Muscle layer of colon (tissue), 2 donors: ENCODE measurements around the gene CADPS2.

ENCODE experiments used
- H3K27ac ChIP-seq: one replicate; pipeline ENCODE4 v1.7.0; 2013; ENCODE audit warnings: low read depth, mild to moderate bottlenecking, low read length, moderate library complexity
- H3K27me3 ChIP-seq, 2 donors: one replicate each; pipeline ENCODE4 v1.7.0; 2013; ENCODE audit warnings: low read length in 2 of 2, mild to moderate bottlenecking in 2 of 2; ENCODE audit not compliant: insufficient read depth in 2 of 2, control insufficient read depth in 1 of 2
- H3K36me3 ChIP-seq: one replicate; pipeline ENCODE4 v1.7.0; 2013; ENCODE audit warnings: mild to moderate bottlenecking, low read length; ENCODE audit not compliant: insufficient read depth
- H3K4me1 ChIP-seq: one replicate; pipeline ENCODE4 v1.7.0; 2013; ENCODE audit warnings: mild to moderate bottlenecking, low read length; ENCODE audit not compliant: insufficient read depth
- H3K4me3 ChIP-seq, 2 donors: one replicate each; pipeline ENCODE4 v1.7.0; 2013; ENCODE audit warnings: low read length in 2 of 2, low read depth in 1 of 2, mild to moderate bottlenecking in 1 of 2, moderate library complexity in 1 of 2
- H3K9ac ChIP-seq: one replicate; pipeline ENCODE4 v1.7.0; 2013; ENCODE audit warnings: low read length
- H3K9me3 ChIP-seq: one replicate; pipeline ENCODE4 v1.7.0; 2013; ENCODE audit warnings: mild to moderate bottlenecking, low read length
- donor health status: abdominal sarcoma.
- donor health status: Adenocarcinoma of cecum.

CADPS2 gene

DNA sequence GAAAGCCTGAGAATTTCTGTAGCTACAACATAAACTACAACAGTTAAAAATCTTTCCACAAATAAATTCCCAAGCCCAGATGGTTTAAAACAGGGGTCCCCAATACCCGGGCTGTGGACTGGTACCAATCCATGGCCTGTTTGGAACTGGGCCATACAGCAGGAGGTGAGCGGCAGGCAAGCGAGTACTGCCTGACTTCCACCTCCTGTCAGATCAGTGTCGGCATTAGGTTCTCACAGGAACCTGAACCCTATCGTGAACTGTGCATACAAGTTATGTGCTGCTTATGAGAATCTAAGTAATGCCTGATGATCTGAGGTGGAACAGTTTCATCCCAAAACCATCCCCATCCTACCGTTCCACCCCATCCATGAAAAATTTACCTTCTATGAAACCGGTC lies 421.0 kb downstream of the CADPS2 start:
- H3K27ac ChIP-seq = no peak overlapping the region
- H3K36me3 ChIP-seq = no peaks in the 10 kb centered on the region
- H3K27me3 ChIP-seq = no peaks in the 10 kb centered on the region
- no peak overlapping the region for H3K9ac ChIP-seq
- H3K4me1 ChIP-seq = no peaks in the 10 kb centered on the region
- H3K9me3 ChIP-seq = no peaks in the 10 kb centered on the region
- H3K4me3 ChIP-seq = no peak overlapping the region

DNA sequence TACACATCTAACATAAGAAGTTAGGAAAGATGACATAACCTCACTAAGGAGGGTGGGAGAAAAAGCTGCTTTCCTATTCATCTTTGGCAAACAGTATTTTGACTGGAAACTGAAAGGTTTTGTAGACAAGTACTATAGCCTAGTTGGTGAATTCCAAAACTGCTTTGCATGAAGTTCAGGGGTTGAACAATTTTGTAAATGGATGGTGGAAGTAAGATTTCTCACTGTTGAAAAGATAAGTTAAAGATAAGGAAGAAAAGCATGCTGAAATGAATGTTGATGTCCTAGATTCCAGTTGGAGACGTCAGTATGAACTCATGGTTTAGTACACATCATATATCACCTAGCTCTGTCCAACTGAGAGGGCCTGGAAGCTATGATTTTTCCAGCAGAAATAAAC lies 422.6 kb downstream of the CADPS2 start:
- Histone ChIP-seq H3K9ac (no peak overlapping the region), H3K27me3 (no peaks in the 10 kb centered on the region), H3K9me3 (no peaks in the 10 kb centered on the region), H3K4me1 (no peaks in the 10 kb centered on the region), H3K4me3 (no peak overlapping the region), H3K36me3 (no peaks in the 10 kb centered on the region), H3K27ac (no peak overlapping the region)

DNA sequence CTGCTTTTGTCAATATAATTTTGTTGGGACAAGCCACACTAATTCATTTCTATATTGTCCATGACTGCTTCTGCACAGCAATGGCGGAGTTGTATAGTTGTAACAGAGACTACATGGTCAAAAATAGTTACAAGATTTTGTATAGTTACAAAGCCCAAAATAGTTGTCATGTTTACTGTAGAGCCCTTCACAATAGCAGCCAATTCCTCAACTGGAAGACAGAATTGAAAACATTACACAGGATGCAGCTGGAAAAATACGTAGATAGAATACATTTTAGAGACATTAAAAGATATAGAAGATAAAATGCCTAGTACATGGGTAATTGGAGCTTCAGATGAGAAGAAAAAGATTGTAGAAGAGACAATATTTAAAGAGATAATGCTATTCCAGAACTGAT lies 425.3 kb downstream of the CADPS2 start:
- Histone ChIP-seq H3K27ac (no peak overlapping the region), H3K36me3 (no peaks in the 10 kb centered on the region), H3K27me3 (no peaks in the 10 kb centered on the region), H3K9ac (no peak overlapping the region), H3K9me3 (no peaks in the 10 kb centered on the region), H3K4me1 (no peaks in the 10 kb centered on the region), H3K4me3 (no peak overlapping the region)

GRCh38 chr7:122457969-122458368 lies 428.3 kb downstream of the CADPS2 start:
- Histone ChIP-seq H3K4me3 (no peak overlapping the region), H3K27me3 (no peaks in the 10 kb centered on the region), H3K9ac (no peak overlapping the region), H3K36me3 (no peaks in the 10 kb centered on the region), H3K27ac (no peak overlapping the region), H3K4me1 (no peaks in the 10 kb centered on the region), H3K9me3 (no peaks in the 10 kb centered on the region)

- H3K4me1 ChIP-seq = no peaks in the 10 kb centered on the region
- no peaks in the 10 kb centered on the region for H3K36me3 ChIP-seq
- H3K27ac ChIP-seq = no peak overlapping the region
- no peaks in the 10 kb centered on the region for H3K27me3 ChIP-seq
- H3K4me3 ChIP-seq = no peak overlapping the region
- H3K9ac ChIP-seq = no peak overlapping the region
- H3K9me3 ChIP-seq = no peaks in the 10 kb centered on the region
Measured at GRCh38 chr7:122457325-122457724, 428.9 kb downstream of the CADPS2 start.

- H3K4me3 ChIP-seq = no peak overlapping the region
- H3K9ac ChIP-seq = no peak overlapping the region
- no peaks in the 10 kb centered on the region for H3K9me3 ChIP-seq
- no peaks in the 10 kb centered on the region for H3K4me1 ChIP-seq
- H3K27ac ChIP-seq = no peak overlapping the region
- no peaks in the 10 kb centered on the region for H3K27me3 ChIP-seq
- H3K36me3 ChIP-seq = no peaks in the 10 kb centered on the region
Measured at GRCh38 chr7:122454776-122455507, 431.3 kb downstream of the CADPS2 start.

- Histone ChIP-seq H3K9me3 (no peaks in the 10 kb centered on the region), H3K27me3 (no peaks in the 10 kb centered on the region), H3K4me3 (no peak overlapping the region), H3K9ac (no peak overlapping the region), H3K4me1 (no peaks in the 10 kb centered on the region), H3K27ac (no peak overlapping the region), H3K36me3 (no peaks in the 10 kb centered on the region)
Measured at GRCh38 chr7:122453432-122453831, 432.8 kb downstream of the CADPS2 start.

- Histone ChIP-seq H3K27me3 (no peaks in the 10 kb centered on the region), H3K4me1 (no peaks in the 10 kb centered on the region), H3K9ac (no peak overlapping the region), H3K27ac (no peak overlapping the region), H3K36me3 (no peaks in the 10 kb centered on the region), H3K4me3 (no peak overlapping the region), H3K9me3 (no peaks in the 10 kb centered on the region)
Measured at GRCh38 chr7:122448893-122449589, 437.2 kb downstream of the CADPS2 start.

DNA sequence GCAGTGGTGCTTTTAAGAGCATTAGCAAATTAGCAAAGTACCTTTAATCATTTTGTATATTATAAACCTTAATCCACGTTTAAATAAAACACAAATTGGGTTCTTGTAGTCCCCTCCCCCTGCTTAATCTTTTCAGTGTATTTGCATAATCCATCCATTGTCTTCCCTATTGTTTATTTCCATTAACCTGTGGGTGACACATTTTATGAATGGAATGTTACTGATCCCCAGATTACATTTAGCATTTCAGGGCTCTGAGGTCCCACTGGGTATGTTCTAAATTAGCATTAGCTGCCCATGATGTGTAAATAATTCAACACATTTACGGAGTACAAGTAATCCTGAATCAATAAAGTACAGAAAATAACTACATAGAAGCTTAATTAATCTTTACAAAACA lies 443.3 kb downstream of the CADPS2 start:
- no peaks in the 10 kb centered on the region for H3K36me3 ChIP-seq
- H3K9me3 ChIP-seq = no peaks in the 10 kb centered on the region
- no peaks in the 10 kb centered on the region for H3K4me1 ChIP-seq
- no peaks in the 10 kb centered on the region for H3K27me3 ChIP-seq
- no peak overlapping the region for H3K4me3 ChIP-seq
- H3K27ac ChIP-seq = no peak overlapping the region
- no peak overlapping the region for H3K9ac ChIP-seq

DNA sequence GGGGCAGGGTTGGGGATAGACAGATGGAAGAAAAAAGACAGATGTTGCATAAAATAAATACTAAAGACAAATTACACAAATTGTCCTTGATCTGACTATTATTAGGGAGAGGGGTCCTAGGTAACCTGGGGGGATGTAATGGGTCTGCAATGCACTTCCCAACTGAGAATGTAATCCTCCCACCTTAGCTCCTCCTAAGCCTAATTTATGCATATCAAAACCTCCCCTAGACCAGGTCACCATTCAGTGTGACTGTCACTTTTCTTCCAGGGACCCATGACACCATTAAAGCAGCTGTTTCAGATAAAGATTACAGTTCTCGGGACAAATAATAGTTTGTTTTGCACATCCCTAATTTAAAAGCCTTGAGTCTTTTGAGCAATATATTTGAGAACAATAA lies 447.8 kb downstream of the CADPS2 start:
- Histone ChIP-seq H3K9me3 (no peaks in the 10 kb centered on the region), H3K4me1 (no peaks in the 10 kb centered on the region), H3K9ac (no peak overlapping the region), H3K4me3 (no peak overlapping the region), H3K27ac (no peak overlapping the region), H3K36me3 (no peaks in the 10 kb centered on the region), H3K27me3 (no peaks in the 10 kb centered on the region)

DNA sequence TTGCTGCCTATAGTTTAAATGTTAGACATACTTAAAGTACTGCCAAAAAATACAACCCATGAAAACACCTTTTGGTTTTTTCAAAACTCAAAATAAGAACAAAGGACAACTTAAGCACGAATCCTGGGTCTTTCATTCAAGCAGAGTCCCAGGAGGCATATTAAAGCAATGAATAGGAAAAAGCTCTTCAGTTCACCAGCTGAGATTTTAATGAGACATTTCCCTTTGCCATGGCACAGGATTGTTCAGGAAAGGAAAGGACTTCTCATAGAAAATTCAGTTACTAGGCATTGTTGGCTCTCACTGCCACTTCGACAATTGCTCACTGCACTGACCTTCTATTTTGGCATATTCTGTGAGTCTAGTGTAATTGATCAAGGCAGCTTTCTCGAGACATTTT lies 448.3 kb downstream of the CADPS2 start:
- Histone ChIP-seq H3K9ac (no peak overlapping the region), H3K4me1 (no peaks in the 10 kb centered on the region), H3K9me3 (no peaks in the 10 kb centered on the region), H3K36me3 (no peaks in the 10 kb centered on the region), H3K27me3 (no peaks in the 10 kb centered on the region), H3K4me3 (no peak overlapping the region), H3K27ac (no peak overlapping the region)

DNA sequence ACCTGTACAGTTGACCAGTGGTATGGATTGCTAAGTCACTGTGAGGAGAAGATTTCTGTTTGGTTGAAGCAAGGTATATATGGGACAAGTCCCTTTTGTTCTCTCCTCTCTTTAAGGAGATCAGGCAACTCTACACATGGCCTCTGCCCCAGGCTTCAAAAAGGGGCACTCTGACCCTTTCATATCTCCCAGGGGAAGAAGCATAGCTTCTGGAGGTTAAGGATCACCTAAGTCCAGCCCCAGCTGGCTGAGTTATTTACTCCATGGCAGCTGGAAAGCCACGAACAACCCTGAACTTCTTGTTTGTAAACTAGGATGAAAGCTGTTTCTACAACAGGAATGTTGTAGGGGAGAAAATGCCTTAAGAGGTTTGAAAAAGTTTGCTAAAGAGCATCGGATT lies 452.5 kb downstream of the CADPS2 start:
- no peak overlapping the region for H3K9ac ChIP-seq
- H3K4me1 ChIP-seq = no peaks in the 10 kb centered on the region
- H3K4me3 ChIP-seq = no peak overlapping the region
- H3K27me3 ChIP-seq = no peaks in the 10 kb centered on the region
- no peaks in the 10 kb centered on the region for H3K9me3 ChIP-seq
- H3K27ac ChIP-seq = no peak overlapping the region
- no peaks in the 10 kb centered on the region for H3K36me3 ChIP-seq
